HG03139 (cell line): ENCODE measurements around the gene PCED1A.

ENCODE experiments used
- ATAC-seq: cut with Tn5 transposase; IDR thresholded peaks from one replicate; pipeline ENCODE4 v1.9.1; 2021; ENCODE audit not compliant: unreplicated experiment

PCED1A gene

GRCh38 chr20:2840138-2840966 is at the start of gene PCED1A, which contains the start of gene VPS16:
PCED1A (minus strand) TSS chr20:2840655; CDS start chr20:2839912, 743 bp downstream.
VPS16 (plus strand) TSS chr20:2840745; CDS start chr20:2840775, 30 bp downstream.
- ATAC-seq, result peak; percentile 77

GRCh38 chr20:2889797-2890196 is 49.3 kb upstream of the PCED1A start:
- ATAC-seq, result no peak

GRCh38 chr20:2889209-2889608 is 48.8 kb upstream of the PCED1A start:
- ATAC-seq, result no peak

GRCh38 chr20:2888224-2888955 is 47.9 kb upstream of the PCED1A start:
- no peak for ATAC-seq

- ATAC-seq, result no peak
These were observed 47.3 kb upstream of the PCED1A start for GRCh38 chr20:2887715-2888114.

GRCh38 chr20:2883726-2884637 is 43.5 kb upstream of the PCED1A start:
- no peak for ATAC-seq

- ATAC-seq, result no peak
These were observed 40.2 kb upstream of the PCED1A start for GRCh38 chr20:2880650-2881049.

- no peak for ATAC-seq
These were observed 38.7 kb upstream of the PCED1A start for GRCh38 chr20:2879146-2879545.

- ATAC-seq, result no peak
These were observed 38.1 kb upstream of the PCED1A start for GRCh38 chr20:2878515-2878914.

GRCh38 chr20:2875690-2876203 is 35.3 kb upstream of the PCED1A start:
- no peak for ATAC-seq

GRCh38 chr20:2874456-2874855 is 34.0 kb upstream of the PCED1A start:
- ATAC-seq, result no peak

GRCh38 chr20:2873747-2874041 is 33.2 kb upstream of the PCED1A start:
- peak; percentile 31 for ATAC-seq

GRCh38 chr20:2873010-2873746 is 32.7 kb upstream of the PCED1A start, which contains the start of gene PTPRA:
PTPRA (plus strand) TSS chr20:2873481; CDS start chr20:2964278, 90,797 bp downstream.
- ATAC-seq, result peak; percentile 94

- ATAC-seq, result peak; percentile 15
These were observed 32.1 kb upstream of the PCED1A start for GRCh38 chr20:2872459-2873009.

GRCh38 chr20:2871661-2872458 is 31.4 kb upstream of the PCED1A start:
- no peak for ATAC-seq

- ATAC-seq, result no peak
These were observed 30.6 kb upstream of the PCED1A start for GRCh38 chr20:2871111-2871465.

GRCh38 chr20:2869381-2869780 is 28.9 kb upstream of the PCED1A start:
- no peak for ATAC-seq

GRCh38 chr20:2867081-2867864 is 26.8 kb upstream of the PCED1A start:
- no peak for ATAC-seq
